Common myeloid progenitor, CD34-positive (primary cell): Measurements from ENCODE around the gene AGBL2. TPM values are rescaled to one million over a fixed set of nuclear protein-coding genes. Genes with fewer than 3 reads are reported as not detected.
"Not testable (repeated sequence)": the region's sequence is repeated elsewhere in the genome, so short reads cannot be mapped to it uniquely, and the experiment has no call there.

Experiments
- CTCF ChIA-PET: fragments of 350-600 bp; sonication (Branson Sonifier 250); formaldehyde crosslinking; loops from one replicate; lab custom pipeline; 2021; ENCODE audit warnings: antibody characterized with exemption; lab: Charles Lee
- POLR2A ChIA-PET: fragments of 350-600 bp; sonication (Branson Sonifier 250); formaldehyde crosslinking; loops from one replicate; lab custom pipeline; 2021; ENCODE audit warnings: antibody characterized with exemption; lab: Charles Lee
- DNase-seq, 3 donors: peaks; one replicate each; pipeline versions ENCODE4 v3.0.0 to v3.0.0-alpha.2; 2013
- H3K27ac ChIP-seq, 2 experiments: 1 replicate in 1 of 2; 2 replicates in 1 of 2; pipeline ENCODE4 v1.7.0; 2013; ENCODE audit warnings: inconsistent platforms in 2 of 2, low read length in 2 of 2, mild to moderate bottlenecking in 2 of 2, low read depth in 1 of 2, moderate library complexity in 1 of 2; ENCODE audit not compliant: severe bottlenecking in 2 of 2, insufficient read depth in 1 of 2, poor library complexity in 1 of 2
- H3K27me3 ChIP-seq, 5 experiments: replicated peaks in 2 of 5; 1 replicate in 3 of 5; 2 replicates in 2 of 5; pipeline versions ENCODE4 v1.6.1 to v1.7.0; 2013; ENCODE audit warnings: low read length in 4 of 5, mild to moderate bottlenecking in 2 of 5, moderate library complexity in 2 of 5, inconsistent platforms in 1 of 5; ENCODE audit not compliant: insufficient read depth in 5 of 5, control insufficient read depth in 4 of 5
- H3K36me3 ChIP-seq, 4 experiments: 1 replicate in 2 of 4; 2 replicates in 2 of 4; pipeline versions ENCODE4 v1.6.1 to v1.7.0; 2013; ENCODE audit warnings: low read length in 3 of 4, control low read depth in 1 of 4, mild to moderate bottlenecking in 1 of 4; ENCODE audit not compliant: control insufficient read depth in 4 of 4, insufficient read depth in 4 of 4
- H3K4me1 ChIP-seq, 4 experiments: 1 replicate in 3 of 4; 2 replicates in 1 of 4; pipeline versions ENCODE4 v1.6.1 to v1.7.1; 2013; ENCODE audit warnings: low read length in 3 of 4, mild to moderate bottlenecking in 3 of 4, control low read depth in 1 of 4, inconsistent platforms in 1 of 4, moderate library complexity in 1 of 4; ENCODE audit not compliant: control insufficient read depth in 4 of 4, insufficient read depth in 4 of 4; ENCODE audit errors: control extremely low read depth in 1 of 4
- H3K4me3 ChIP-seq, 7 experiments: 1 replicate in 4 of 7; 2 replicates in 3 of 7; pipeline versions ENCODE4 v1.5.1 to v1.7.0; 2013; ENCODE audit warnings: mild to moderate bottlenecking in 7 of 7, low read length in 6 of 7, moderate library complexity in 6 of 7, inconsistent platforms in 2 of 7, low read depth in 2 of 7, control low read depth in 1 of 7; ENCODE audit not compliant: insufficient read depth in 4 of 7, control insufficient read depth in 1 of 7; ENCODE audit errors: extremely low read depth in 1 of 7
- H3K9me3 ChIP-seq, 5 experiments: 1 replicate in 4 of 5; 2 replicates in 1 of 5; pipeline versions ENCODE4 v1.6.1 to v1.7.1; 2013; ENCODE audit warnings: low read length in 4 of 5, mild to moderate bottlenecking in 2 of 5, inconsistent platforms in 1 of 5, low read depth in 1 of 5, moderate library complexity in 1 of 5; ENCODE audit not compliant: control insufficient read depth in 4 of 5, insufficient read depth in 2 of 5; ENCODE audit errors: control extremely low read depth in 1 of 5
- WGBS: methylation state at CpG from one replicate; pipeline ENCODE4 v1.1.5; 2013; ENCODE audit not compliant: insufficient coverage; 5-methylcytosine and 5-hydroxymethylcytosine counted together
- polyA plus RNA-seq: library from polyadenylated mRNA; unstranded; fragments of 120-200 nt; gene quantifications from one replicate; pipeline ENCODE4 v1.2.1, GENCODE V29; 2013

AGBL2 gene, protein sequence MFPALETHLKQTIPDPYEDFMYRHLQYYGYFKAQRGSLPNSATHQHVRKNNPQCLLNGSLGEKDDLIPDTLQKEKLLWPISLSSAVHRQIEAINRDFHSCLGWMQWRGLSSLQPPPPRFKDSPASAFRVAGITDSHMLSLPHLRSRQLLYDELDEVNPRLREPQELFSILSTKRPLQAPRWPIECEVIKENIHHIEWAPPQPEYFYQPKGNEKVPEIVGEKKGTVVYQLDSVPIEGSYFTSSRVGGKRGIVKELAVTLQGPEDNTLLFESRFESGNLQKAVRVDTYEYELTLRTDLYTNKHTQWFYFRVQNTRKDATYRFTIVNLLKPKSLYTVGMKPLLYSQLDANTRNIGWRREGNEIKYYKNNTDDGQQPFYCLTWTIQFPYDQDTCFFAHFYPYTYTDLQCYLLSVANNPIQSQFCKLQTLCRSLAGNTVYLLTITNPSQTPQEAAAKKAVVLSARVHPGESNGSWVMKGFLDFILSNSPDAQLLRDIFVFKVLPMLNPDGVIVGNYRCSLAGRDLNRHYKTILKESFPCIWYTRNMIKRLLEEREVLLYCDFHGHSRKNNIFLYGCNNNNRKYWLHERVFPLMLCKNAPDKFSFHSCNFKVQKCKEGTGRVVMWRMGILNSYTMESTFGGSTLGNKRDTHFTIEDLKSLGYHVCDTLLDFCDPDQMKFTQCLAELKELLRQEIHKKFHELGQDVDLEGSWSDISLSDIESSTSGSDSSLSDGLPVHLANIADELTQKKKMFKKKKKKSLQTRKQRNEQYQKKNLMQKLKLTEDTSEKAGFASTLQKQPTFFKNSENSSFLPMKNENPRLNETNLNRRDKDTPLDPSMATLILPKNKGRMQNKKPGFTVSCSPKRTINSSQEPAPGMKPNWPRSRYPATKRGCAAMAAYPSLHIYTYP
- polyA plus RNA-seq: 2.0 TPM

DNA sequence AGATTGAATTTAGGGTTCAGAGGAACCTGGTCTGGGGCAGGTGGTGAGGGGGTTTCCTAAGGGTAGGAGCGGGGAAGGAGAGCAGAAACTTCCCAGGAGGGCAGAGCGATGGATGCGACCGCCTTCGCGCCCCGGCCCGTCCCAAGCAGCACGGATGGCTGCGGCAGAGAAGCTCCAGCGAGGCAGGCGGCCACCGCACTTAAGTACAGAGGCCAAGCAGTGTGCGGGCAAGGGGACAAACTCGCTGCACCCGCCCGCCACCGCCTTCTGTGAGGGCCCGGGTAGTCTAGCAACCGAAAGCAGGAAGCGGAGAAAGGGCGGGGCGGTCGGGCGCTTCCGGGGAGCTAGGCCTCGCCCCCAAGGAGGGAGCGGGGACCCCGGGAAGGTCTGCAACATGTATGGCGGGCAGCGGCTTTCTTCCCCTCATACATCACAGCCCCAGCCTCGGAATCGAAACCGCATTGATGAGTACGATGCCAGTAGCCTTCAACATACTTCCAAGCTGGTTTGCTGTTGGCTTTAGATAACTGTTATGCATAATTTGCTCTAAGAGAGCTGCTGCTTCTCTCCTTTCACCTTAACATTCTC, at the start of gene AGBL2:
Gene AGBL2, minus strand, starts transcription at position 288 of the 588 bp plus-strand sequence. CDS start 719 bp downstream, outside the sequence.
- Histone ChIP-seq H3K27ac (peak within 1 kb of the TSS; percentile 50 to 84), H3K9me3 (no peaks in the 10 kb centered on the region), H3K4me1 (peaks cover 0 to 16% (median 7%) of the 10 kb centered on the region in 4 experiments), H3K4me3 (peak within 1 kb of the TSS; percentile 51 to 88 (median 80)), H3K27me3 (peaks cover 0 to 2% (median 0%) of the 10 kb centered on the region in 5 experiments), H3K36me3 (peaks cover 5 to 32% (median 22%) of the 10 kb centered on the region in 4 experiments)
- peak; percentile 54 to 78 (median 70) for DNase-seq
- CTCF ChIA-PET: interaction anchor here (0.7 to 2.1 kb wide), 4 partner anchors 11 to 31 kb away, joined by 3 to 11 read pairs (median 4); no protein-coding TSS in a partner anchor
- POLR2A ChIA-PET: interaction anchor here (0.6 kb wide), 1 partner anchor 10 kb away, joined by 3 read pairs; no protein-coding TSS in a partner anchor
- WGBS: under 1% methylated on average over 31 of the region's 35 CpGs

DNA sequence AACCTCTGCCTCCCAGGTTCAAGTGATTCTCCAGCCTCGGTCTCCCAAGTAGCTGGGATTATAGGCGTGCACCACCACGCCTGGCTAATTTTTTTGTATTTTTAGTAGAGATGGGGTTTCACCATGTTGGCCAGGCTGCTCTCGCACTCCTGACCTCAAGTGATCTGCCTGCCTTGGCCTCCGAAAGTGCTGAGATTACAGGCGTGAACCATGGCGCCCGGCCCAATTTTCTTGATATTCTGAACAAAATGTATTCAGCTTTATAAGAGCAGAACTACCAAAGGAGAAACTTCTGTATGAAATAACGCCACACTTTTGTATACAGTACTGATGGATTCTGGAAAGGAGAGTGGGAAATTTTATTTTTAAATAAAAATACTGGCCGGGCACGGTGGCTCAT, 44.1 kb upstream of the AGBL2 start:
- DNase-seq, H3K4me1 ChIP-seq, H3K27ac ChIP-seq, H3K9me3 ChIP-seq, H3K4me3 ChIP-seq, H3K27me3 ChIP-seq: not testable (repeated sequence)
- 91% methylated on average over 8 of the region's 11 CpGs for WGBS
- POLR2A ChIA-PET: interaction anchor here (0.7 kb wide), 2 partner anchors 16 to 819 kb away, joined by 5 to 6 read pairs; no protein-coding TSS in a partner anchor
- CTCF ChIA-PET: interaction anchor here (0.6 kb wide), 1 partner anchor 464 kb away, joined by 3 read pairs; no protein-coding TSS in a partner anchor
- peaks cover 16 to 73% (median 51%) of the 10 kb centered on the region in 4 experiments for H3K36me3 ChIP-seq

DNA sequence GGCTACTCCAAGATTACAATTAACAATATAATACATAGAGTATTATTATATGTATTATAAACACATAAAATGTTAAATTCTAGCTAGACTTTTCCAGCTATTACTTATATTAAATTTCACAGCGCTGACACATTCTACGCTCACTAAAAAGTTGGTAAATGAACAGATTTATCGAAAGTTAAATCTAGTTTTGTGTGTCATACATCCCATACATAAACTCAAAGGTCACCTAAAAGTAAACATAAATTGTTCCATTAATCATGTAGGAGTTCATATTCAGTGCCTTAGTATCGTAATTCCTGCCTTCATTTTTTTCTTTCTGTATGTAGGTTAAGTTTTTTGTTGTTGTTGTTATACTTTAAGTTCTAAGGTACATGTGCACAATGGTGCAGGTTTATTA, 41.0 kb upstream of the AGBL2 start:
- H3K27ac ChIP-seq: no peak overlapping the region
- no peaks in the 10 kb centered on the region for H3K4me1 ChIP-seq
- no peaks in the 10 kb centered on the region for H3K27me3 ChIP-seq
- CTCF ChIA-PET: interaction anchor here (1.2 kb wide), 1 partner anchor 37 kb away, joined by 3 read pairs; no protein-coding TSS in a partner anchor
- peaks cover 16 to 78% (median 55%) of the 10 kb centered on the region in 4 experiments for H3K36me3 ChIP-seq
- H3K9me3 ChIP-seq: no peaks in the 10 kb centered on the region
- H3K4me3 ChIP-seq: no peak overlapping the region
- POLR2A ChIA-PET: no interaction called here
- 100% methylated on average over 3 of the region's 4 CpGs for WGBS
- no peak for DNase-seq

DNA sequence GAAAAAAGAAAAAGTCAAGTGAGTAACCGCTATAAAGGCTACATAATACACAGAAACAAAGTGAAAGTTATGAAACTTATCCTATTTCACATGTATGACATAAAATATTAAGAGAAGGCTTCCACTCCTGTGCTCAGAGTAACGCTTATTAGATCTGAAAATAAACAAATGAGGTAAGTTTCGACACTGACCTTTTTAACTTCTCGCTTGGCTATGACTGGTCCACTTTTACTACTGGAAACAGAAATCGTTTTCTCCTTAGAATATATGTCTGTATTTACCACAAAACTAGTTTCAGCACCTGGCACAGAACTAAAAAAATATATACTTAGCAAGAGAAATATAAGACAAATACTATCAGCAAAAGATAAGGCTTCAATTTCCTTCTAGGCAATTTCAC, 35.6 kb upstream of the AGBL2 start:
- Histone ChIP-seq H3K4me3 (no peak overlapping the region), H3K4me1 (no peaks in the 10 kb centered on the region), H3K27ac (no peak overlapping the region), H3K36me3 (peaks cover 21 to 86% (median 59%) of the 10 kb centered on the region in 4 experiments), H3K9me3 (peaks cover 0 to 2% (median 0%) of the 10 kb centered on the region in 5 experiments), H3K27me3 (no peaks in the 10 kb centered on the region)
- CTCF ChIA-PET: no interaction called here
- 100% methylated on average over 2 of the region's 5 CpGs for WGBS
- POLR2A ChIA-PET: no interaction called here
- no peak for DNase-seq

DNA sequence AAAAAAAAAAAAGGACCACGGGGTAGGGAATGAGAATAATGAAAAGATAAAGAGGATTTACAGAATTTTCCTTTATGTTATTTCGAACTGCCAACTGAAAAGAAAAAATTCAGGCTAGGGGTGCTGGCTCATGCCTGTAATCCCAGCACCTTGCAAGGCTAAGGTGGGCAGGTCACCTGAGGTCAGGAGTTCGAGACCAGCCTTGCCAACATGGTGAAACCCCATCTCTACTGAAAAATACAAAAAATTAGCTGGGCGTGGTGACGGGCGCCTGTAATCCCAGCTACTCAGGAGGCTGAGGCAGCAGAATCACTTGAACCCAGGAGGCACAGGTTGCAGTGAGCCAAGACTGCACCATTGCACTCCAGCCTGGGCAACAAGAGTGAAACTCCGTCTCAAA, 27.3 kb upstream of the AGBL2 start:
- H3K27me3 ChIP-seq, CTCF ChIA-PET, H3K9me3 ChIP-seq, DNase-seq, H3K4me1 ChIP-seq, H3K27ac ChIP-seq, H3K4me3 ChIP-seq: not testable (repeated sequence)
- H3K36me3 ChIP-seq: peaks cover 35 to 90% (median 66%) of the 10 kb centered on the region in 4 experiments
- POLR2A ChIA-PET: interaction anchor here (1.0 kb wide), 1 partner anchor 11 kb away, joined by 3 read pairs; no protein-coding TSS in a partner anchor
- 95% methylated on average over 5 of the region's 7 CpGs for WGBS

DNA sequence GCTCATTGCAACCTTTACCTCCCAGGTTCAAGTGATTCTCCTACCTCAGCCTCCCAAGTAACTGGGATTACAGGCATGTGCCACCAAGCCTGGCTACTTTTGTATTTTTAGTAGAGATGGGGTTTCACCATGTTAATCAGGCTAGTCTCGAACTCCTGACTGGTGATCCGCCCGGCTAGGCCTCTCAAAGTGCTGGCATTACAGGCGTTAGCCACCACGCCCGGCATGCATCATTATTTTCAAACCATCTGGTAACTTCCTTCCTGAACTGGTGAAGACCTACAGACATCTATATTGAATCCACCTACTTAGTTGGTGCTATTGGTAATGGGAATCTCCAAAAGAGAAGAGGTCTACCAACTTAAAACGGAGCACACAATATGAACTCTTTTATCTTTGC, 22.6 kb upstream of the AGBL2 start:
- H3K27ac ChIP-seq, POLR2A ChIA-PET, CTCF ChIA-PET, H3K4me3 ChIP-seq, DNase-seq, H3K4me1 ChIP-seq, H3K27me3 ChIP-seq, H3K9me3 ChIP-seq: not testable (repeated sequence)
- H3K36me3 ChIP-seq: peaks cover 22 to 81% (median 53%) of the 10 kb centered on the region in 4 experiments
- 100% methylated on average over 3 of the region's 7 CpGs for WGBS
